Posterior cingulate gyrus (tissue), 11 donors: Measurements from ENCODE around the gene SPEN.

Experiments used
- DNase-seq, 10 donors: peaks; one replicate each; pipeline versions ENCODE4 v3.0.0 to v3.0.0-alpha.2; 2020 to 2021; ENCODE audit warnings: mixed read lengths in 3 of 10
- intact Hi-C: fragments of 100-400 bp; cut with DNase I; formaldehyde crosslinking; loops from one replicate; pipeline ENCODE4 v1.15.1; 2023

The SPEN gene

GRCh38 chr1:15944308-15945010, 97.0 kb downstream of the SPEN start:
- peak in 3 of 10 donors; percentile 6 to 79 (median 77) for DNase-seq
- intact Hi-C loops: no loop called here

GRCh38 chr1:15945011-15945831, 97.7 kb downstream of the SPEN start:
- peak in 3 of 10 donors; percentile 1 to 84 (median 77) for DNase-seq
- intact Hi-C loops: no loop called here

DNA sequence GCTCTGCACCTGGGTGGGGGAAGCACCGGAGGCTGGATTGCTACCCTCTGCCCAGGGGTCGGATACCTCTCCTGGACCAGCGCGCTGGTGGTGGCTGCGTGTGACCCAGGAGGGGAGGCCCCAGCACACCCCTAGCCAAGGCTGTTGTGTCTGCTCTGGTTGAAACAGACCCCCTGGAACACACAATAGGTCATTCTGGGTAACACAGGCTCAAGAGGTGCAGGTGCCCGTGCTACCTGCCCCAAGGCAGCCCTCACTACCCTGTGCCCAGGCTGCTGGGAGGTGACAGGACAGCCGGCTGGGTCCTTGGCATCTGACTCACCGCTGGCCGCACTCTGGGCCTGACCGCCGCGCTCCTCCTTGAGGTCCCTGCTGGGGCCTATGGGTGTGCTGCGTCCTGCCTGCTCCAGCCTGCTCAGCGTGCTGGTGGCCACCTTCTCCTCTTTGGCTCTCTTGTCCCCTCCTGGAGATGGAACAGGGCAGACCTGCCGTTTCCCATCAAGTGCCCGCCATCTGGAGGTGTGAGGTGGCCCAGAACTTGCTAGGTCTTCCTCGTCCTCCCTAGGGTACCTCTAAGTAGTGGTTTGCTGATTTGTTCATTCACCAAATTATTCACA, 98.4 kb downstream of the SPEN start:
- peak in 2 of 10 donors; percentile 75 to 85 for DNase-seq

GRCh38 chr1:15946571-15947381, 99.3 kb downstream of the SPEN start:
- intact Hi-C loops: no loop called here
- DNase-seq: peak in 2 of 10 donors; percentile 86 to 89

More for the DNA sequence above, 98.4 kb downstream of the SPEN start:
- intact Hi-C loops: no loop called here

GRCh38 chr1:15947382-15948090, 100.0 kb downstream of the SPEN start:
- peak in 1 of 10 donors; percentile 86 for DNase-seq
- intact Hi-C loops: no loop called here

- intact Hi-C loops: no loop called here
- DNase-seq: peak in 1 of 10 donors; percentile 78
These were observed 100.6 kb downstream of the SPEN start for GRCh38 chr1:15948091-15948591.

- peak in 2 of 10 donors; percentile 49 to 89 for DNase-seq
- intact Hi-C loops: no loop called here
These were observed 101.3 kb downstream of the SPEN start for GRCh38 chr1:15948595-15949452.

DNA sequence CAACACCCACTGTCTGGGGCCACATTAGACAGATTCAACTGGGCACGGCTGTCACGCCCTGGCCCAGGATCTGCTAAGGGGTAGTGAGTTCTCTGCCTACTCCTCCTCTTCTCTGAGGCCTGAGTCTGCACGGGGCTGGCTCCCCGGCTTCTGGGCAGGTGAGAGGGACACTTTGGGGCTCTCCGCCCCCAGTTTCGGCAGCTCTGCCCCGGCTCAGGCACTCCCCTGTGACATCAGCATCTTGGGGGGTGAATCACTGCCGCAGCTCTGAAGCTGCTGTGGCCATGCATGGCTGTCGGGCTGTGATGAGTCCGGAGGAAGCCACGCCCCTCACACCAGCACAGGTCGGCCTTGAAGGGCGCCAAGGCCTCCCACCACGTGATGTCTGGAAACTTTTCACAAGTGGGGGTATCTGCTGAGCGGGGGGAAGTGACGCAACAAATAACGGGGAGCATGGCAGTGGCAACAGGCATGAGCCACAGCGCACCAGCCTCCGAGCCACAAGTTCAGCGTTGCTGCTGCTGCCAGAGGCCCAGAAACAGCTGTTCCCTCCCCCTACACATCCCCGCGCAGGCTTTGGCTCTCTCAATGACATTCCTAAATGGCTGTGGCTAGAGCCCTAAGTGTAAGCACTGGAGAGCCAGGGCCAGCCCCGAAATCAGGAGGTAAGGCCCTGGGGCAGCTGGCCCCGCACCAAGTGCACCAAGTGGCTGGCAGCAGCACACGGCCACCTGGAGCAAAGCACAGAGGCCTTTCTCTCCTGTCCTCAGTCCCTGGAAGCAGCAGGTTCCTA, 102.1 kb downstream of the SPEN start:
- intact Hi-C loops: no loop called here
- peak in 9 of 10 donors; percentile 40 to 94 (median 65) for DNase-seq

DNA sequence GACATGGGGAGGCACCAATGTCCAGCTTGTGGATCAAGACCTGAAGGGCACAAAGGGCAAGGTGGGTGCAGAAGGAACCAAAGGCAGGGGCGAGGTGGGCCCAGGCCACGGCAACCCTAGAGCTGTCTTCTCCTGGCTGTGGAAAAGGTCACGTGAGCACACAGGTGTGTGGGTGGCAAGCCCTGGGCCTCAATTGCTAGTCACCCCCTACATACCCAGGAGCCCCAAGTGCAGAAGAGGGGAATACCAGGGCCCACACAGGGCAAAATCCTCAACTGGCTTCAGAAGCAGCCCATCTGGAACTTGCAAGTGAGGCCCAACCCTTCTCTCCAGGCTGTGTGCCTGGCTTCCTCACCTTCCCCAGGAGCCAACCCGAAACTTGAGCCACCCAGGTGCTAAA, 102.8 kb downstream of the SPEN start:
- DNase-seq: no peak
- intact Hi-C loops: no loop called here

DNA sequence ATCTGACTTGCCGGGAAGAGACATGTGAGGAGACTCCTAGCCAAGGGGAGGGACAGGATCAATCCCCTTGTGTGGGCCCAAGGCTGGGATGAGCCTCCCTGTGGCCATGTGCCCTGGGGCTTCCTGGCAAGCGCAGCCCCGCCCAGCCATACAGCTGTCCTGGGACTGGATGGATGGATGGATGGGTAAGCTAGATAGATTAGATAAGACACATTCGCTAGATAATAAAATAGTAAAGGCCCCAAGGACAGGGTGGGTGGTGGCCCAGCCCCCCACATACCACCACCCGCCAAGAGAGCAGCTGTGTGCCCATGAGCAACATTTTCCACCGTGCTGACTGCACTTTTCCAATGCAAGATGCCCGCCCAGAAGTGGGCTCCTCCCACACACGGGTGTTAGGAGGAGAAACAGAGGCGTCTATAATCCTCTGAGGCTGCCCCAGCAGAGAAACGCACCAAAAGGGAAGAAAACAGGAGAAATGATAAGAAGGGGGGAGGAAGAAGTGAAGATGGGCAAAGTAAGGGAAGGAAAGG, 103.3 kb downstream of the SPEN start:
- intact Hi-C loops: no loop called here
- DNase-seq: no peak

GRCh38 chr1:15951341-15952153, 104.0 kb downstream of the SPEN start:
- intact Hi-C loops: no loop called here
- no peak for DNase-seq

- DNase-seq: no peak
These were observed 105.1 kb downstream of the SPEN start for GRCh38 chr1:15952317-15953258.

GRCh38 chr1:15953294-15953771, 105.8 kb downstream of the SPEN start:
- intact Hi-C loops: no loop called here
- DNase-seq: peak in 1 of 10 donors; percentile 82

More at GRCh38 chr1:15952317-15953258, 105.1 kb downstream of the SPEN start:
- intact Hi-C loops: no loop called here

DNA sequence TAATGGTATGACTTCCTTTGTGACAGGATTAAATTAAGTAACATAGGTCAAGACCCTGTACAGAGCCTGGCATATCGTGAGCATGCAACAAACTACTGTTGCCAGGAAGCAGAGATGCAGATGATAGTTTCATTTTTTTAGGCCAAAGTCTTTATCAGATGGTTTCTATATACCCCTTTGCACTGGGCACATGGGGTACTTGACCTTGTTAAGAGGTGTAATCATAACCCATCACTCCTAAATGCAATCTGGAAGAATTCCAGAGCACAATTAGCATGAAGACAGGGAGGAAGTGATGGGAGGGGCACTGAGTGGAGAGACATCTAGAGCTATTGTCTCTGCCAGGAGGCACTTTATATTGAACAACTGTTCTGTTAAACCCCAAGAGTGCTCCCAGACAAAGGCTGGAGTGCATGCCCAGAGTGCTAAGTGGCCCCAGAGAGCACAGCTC, 106.3 kb downstream of the SPEN start:
- intact Hi-C loops: no loop called here
- no peak for DNase-seq

- intact Hi-C loops: no loop called here
- DNase-seq: no peak
These were observed 106.8 kb downstream of the SPEN start for GRCh38 chr1:15954316-15954715.
